Suppressor macrophage treated with lipopolysaccharide for 1 hour (primary cell): ENCODE results near the gene PCDH15.

Experiments used
- DNase-seq, 3 donors: peaks; one replicate each; pipeline ENCODE4 v3.0.0-alpha.2; 2020 to 2022

PCDH15 gene

GRCh38 chr10:54108961-54109360 is 692.1 kb downstream of the PCDH15 start:
- DNase-seq: no peak

GRCh38 chr10:54096892-54097291 is 704.1 kb downstream of the PCDH15 start:
- DNase-seq: no peak

GRCh38 chr10:54094321-54094720 is 706.7 kb downstream of the PCDH15 start:
- DNase-seq: no peak

- DNase-seq: no peak
Observed at GRCh38 chr10:54091237-54091636, 709.8 kb downstream of the PCDH15 start.

GRCh38 chr10:54081950-54082349 is 719.1 kb downstream of the PCDH15 start:
- DNase-seq: no peak

- DNase-seq: no peak
Observed at GRCh38 chr10:54067361-54067760, 733.7 kb downstream of the PCDH15 start.

GRCh38 chr10:54066646-54067045 is 734.4 kb downstream of the PCDH15 start:
- DNase-seq: no peak

- no peak for DNase-seq
Observed at GRCh38 chr10:54065106-54065505, 735.9 kb downstream of the PCDH15 start.

- no peak for DNase-seq
Observed at GRCh38 chr10:54064215-54064614, 736.8 kb downstream of the PCDH15 start.

GRCh38 chr10:54063514-54063913 is 737.5 kb downstream of the PCDH15 start:
- DNase-seq: no peak

- no peak for DNase-seq
Observed at GRCh38 chr10:54060572-54060971, 740.5 kb downstream of the PCDH15 start.

GRCh38 chr10:54057357-54057756 is 743.7 kb downstream of the PCDH15 start:
- no peak for DNase-seq

GRCh38 chr10:54026340-54026739 is 774.7 kb downstream of the PCDH15 start:
- no peak for DNase-seq

- DNase-seq: no peak
Observed at GRCh38 chr10:54011117-54011516, 789.9 kb downstream of the PCDH15 start.

GRCh38 chr10:54010337-54010933 is 790.6 kb downstream of the PCDH15 start:
- no peak for DNase-seq

- DNase-seq: no peak
Observed at GRCh38 chr10:54009672-54010071, 791.4 kb downstream of the PCDH15 start.

- no peak for DNase-seq
Observed at GRCh38 chr10:54002077-54002476, 799.0 kb downstream of the PCDH15 start.

GRCh38 chr10:53997953-53998352 is 803.1 kb downstream of the PCDH15 start:
- no peak for DNase-seq

GRCh38 chr10:53990799-53991238 is 810.2 kb downstream of the PCDH15 start:
- no peak for DNase-seq

- DNase-seq: no peak
Observed at GRCh38 chr10:53983431-53983830, 817.6 kb downstream of the PCDH15 start.

- no peak for DNase-seq
Observed at GRCh38 chr10:53980210-53980609, 820.8 kb downstream of the PCDH15 start.

- no peak for DNase-seq
Observed at GRCh38 chr10:53978301-53978700, 822.7 kb downstream of the PCDH15 start.

GRCh38 chr10:53977267-53977666 is 823.8 kb downstream of the PCDH15 start:
- DNase-seq: no peak

GRCh38 chr10:53957401-53957800 is 843.6 kb downstream of the PCDH15 start:
- no peak for DNase-seq

- DNase-seq: no peak
Observed at GRCh38 chr10:53955091-53955490, 845.9 kb downstream of the PCDH15 start.
